Prostate gland (tissue), 2 donors: ENCODE results near the gene POLR2F. TPM values are rescaled to one million over a fixed set of nuclear protein-coding genes. Genes with fewer than 3 reads are reported as not detected.

Source experiments
- DNase-seq: peaks from one replicate; pipeline ENCODE4 v3.0.0-alpha.2; 2019; ENCODE audit warnings: low spot score
- H3K27ac ChIP-seq, 2 donors: fragments of 200-600 bp; sonication (generic); 2 replicates each; pipeline ENCODE4 v1.5.1; 2017 to 2019
- H3K27me3 ChIP-seq: fragments of 200-600 bp; sonication (generic); replicated peaks from 2 replicates; pipeline ENCODE4 v1.5.1; 2019; ENCODE audit not compliant: insufficient read depth
- H3K36me3 ChIP-seq, 2 donors: fragments of 200-600 bp; sonication (generic); 1 replicate in 1 of 2; 2 replicates in 1 of 2; pipeline versions ENCODE4 v1.5.1 to v1.8.1; 2017 to 2019
- H3K4me1 ChIP-seq: fragments of 200-600 bp; sonication (generic); replicated peaks from 2 replicates; pipeline ENCODE4 v1.5.1; 2019
- H3K4me3 ChIP-seq, 2 donors: fragments of 200-600 bp; sonication (generic); 2 replicates each; pipeline ENCODE4 v1.5.1; 2017 to 2019
- H3K9me3 ChIP-seq: fragments of 200-600 bp; sonication (generic); 2 replicates; pipeline ENCODE4 v1.5.1; 2017
- POLR2A ChIP-seq: fragments of 450-650 bp; IDR thresholded peaks from one replicate; pipeline ENCODE4 v1.6.1; 2016; ENCODE audit warnings: antibody characterized with exemption, mild to moderate bottlenecking
- POLR2AphosphoS5 ChIP-seq: sonication (generic); formaldehyde crosslinking; IDR thresholded peaks from one replicate; pipeline ENCODE4 v1.6.1; 2017; ENCODE audit warnings: antibody characterized with exemption
- WGBS: methylation state at CpG from one replicate; pipeline ENCODE4 v1.1.5; 2018; 5-methylcytosine and 5-hydroxymethylcytosine counted together
- intact Hi-C: fragments of 100-400 bp; cut with DNase I; formaldehyde crosslinking; loops from one replicate; pipeline ENCODE4 v1.14.2; 2022
- total RNA-seq, 2 donors: library from RNA; depleted of rRNA; stranded (reverse); fragments of >200 nt; gene quantifications; one replicate each; pipeline ENCODE4 v1.1.0, GENCODE V29; 2016
- TF ChIP-seq, protein P1 (sequence below), 4 experiments: fragments of 200-600 bp in 2 of 4; fragments of 450-650 bp in 2 of 4; sonication (generic) in 2 of 4; IDR thresholded peaks; 1 replicate in 3 of 4; 2 replicates in 1 of 4; pipeline ENCODE4 v1.5.1; 2016 to 2019; ENCODE audit warnings: antibody characterized with exemption in 4 of 4, mild to moderate bottlenecking in 2 of 4, moderate library complexity in 2 of 4

The POLR2F gene
- total RNA-seq, 2 donors from 2014 or later, result 63.1 to 157 TPM

DNA sequence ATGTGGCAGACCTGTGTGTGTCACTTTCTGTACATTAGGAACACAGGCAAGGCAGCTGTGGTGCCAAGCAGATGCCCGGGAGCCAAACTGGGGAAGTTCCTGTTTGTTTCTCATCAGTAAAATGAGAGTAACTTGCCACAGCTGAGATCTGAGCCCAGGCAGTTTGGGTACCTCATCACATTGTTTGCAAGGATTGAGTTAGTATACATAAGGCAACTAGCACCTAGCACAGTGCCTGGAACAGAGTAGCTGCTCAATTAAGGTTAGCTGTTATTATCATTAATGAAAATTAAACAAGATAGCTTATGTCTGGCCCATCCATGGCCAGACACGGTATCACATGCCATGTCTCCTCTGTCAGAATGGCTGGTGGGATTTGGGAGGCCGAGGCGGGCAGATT is 23.0 kb downstream of the POLR2F start:
- TF ChIP-seq POLR2A (no peak), POLR2AphosphoS5 (no peak)
- TF ChIP-seq, protein P1, sequence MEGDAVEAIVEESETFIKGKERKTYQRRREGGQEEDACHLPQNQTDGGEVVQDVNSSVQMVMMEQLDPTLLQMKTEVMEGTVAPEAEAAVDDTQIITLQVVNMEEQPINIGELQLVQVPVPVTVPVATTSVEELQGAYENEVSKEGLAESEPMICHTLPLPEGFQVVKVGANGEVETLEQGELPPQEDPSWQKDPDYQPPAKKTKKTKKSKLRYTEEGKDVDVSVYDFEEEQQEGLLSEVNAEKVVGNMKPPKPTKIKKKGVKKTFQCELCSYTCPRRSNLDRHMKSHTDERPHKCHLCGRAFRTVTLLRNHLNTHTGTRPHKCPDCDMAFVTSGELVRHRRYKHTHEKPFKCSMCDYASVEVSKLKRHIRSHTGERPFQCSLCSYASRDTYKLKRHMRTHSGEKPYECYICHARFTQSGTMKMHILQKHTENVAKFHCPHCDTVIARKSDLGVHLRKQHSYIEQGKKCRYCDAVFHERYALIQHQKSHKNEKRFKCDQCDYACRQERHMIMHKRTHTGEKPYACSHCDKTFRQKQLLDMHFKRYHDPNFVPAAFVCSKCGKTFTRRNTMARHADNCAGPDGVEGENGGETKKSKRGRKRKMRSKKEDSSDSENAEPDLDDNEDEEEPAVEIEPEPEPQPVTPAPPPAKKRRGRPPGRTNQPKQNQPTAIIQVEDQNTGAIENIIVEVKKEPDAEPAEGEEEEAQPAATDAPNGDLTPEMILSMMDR (IDR thresholded peaks at IDR 0.05), result no peak

DNA sequence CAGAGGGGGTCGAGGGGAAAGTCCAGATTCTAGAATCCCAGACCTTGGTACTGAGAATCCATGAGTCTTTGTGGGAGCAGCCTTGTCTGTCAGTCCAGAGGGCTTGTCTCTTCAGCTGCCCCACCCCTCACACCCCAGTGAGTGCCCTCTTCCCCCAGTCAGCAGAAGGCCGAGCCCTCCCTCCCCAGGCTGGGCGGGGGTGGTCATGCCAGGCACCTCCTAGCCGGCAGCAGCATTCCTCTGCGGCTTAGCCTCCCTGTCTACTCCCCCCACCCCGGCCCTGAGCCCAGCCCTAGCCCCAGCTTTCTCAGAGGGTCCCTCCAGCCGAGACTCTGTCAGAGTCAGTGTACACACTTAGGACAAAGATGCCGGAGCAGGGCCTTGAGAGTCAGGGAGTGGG is 26.3 kb downstream of the POLR2F start:
- H3K4me1 ChIP-seq, result no peaks in the 10 kb centered on the region
- H3K4me3 ChIP-seq, result no peak overlapping the region
- intact Hi-C loops, result no loop called here

More for the DNA sequence above, 23.0 kb downstream of the POLR2F start:
- H3K27ac ChIP-seq, result no peak overlapping the region
- H3K27me3 ChIP-seq, result no peaks in the 10 kb centered on the region
- H3K4me3 ChIP-seq, result no peak overlapping the region
- intact Hi-C loops, result no loop called here
- no peak for DNase-seq
- WGBS, result 94% methylated on average over 4 of the region's 4 CpGs
- no peaks in the 10 kb centered on the region for H3K9me3 ChIP-seq
- H3K4me1 ChIP-seq, result no peaks in the 10 kb centered on the region
- no peaks in the 10 kb centered on the region for H3K36me3 ChIP-seq

DNA sequence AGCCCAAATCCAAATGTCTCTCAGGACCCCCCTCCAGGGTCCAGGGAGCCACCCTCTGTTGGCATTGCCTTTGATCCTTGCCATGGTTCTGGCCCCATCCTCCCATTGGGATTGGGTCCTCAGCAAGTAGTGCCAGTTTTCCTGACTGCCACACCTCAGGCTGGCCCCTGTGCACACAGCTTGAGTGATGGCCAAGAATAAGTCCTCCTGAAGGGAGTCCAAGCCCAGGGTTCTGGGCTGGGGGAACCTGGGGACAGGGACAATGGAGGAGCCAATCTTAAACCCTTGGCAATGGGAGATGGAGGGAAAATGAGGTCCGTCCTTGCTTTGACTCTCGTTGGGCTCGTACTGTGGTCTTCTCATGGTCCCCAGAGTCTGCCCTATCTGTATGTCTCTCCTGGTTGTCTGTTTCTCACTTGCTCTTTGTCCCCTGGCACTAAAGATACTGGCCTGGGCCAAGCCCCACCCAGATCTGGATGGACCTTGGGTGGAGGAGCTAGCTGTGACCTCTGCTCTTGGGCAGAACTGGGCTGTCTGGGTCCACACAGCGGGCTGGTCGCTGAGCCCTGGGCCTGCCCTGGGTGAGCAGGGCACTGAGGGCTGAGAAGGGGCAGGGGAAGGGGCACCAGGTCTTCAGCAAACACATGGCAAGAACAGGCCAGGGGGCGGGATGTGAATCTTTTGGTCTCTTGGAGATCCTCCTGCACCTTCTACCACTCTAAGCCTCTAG is 27.9 kb downstream of the POLR2F start:
- no peak for DNase-seq
- H3K4me3 ChIP-seq, result no peak overlapping the region
- no peaks in the 10 kb centered on the region for H3K4me1 ChIP-seq
- no peak overlapping the region for H3K27ac ChIP-seq
- TF ChIP-seq POLR2AphosphoS5 (no peak), POLR2A (no peak)
- TF ChIP-seq, protein P1 (IDR thresholded peaks at IDR 0.05), result no peak
- no peaks in the 10 kb centered on the region for H3K9me3 ChIP-seq
- no peaks in the 10 kb centered on the region for H3K27me3 ChIP-seq
- H3K36me3 ChIP-seq, result no peaks in the 10 kb centered on the region
- intact Hi-C loops, result no loop called here
- WGBS, result 96% methylated on average over 6 of the region's 6 CpGs

More for the DNA sequence above, 26.3 kb downstream of the POLR2F start:
- no peaks in the 10 kb centered on the region for H3K27me3 ChIP-seq
- WGBS, result 83% methylated on average over 8 of the region's 8 CpGs
- no peaks in the 10 kb centered on the region for H3K36me3 ChIP-seq
- no peaks in the 10 kb centered on the region for H3K9me3 ChIP-seq
- DNase-seq, result no peak
- no peak for TF ChIP-seq POLR2A
- TF ChIP-seq, protein P1 (IDR thresholded peaks at IDR 0.05), result no peak
- no peak for TF ChIP-seq POLR2AphosphoS5
- H3K27ac ChIP-seq, result no peak overlapping the region

DNA sequence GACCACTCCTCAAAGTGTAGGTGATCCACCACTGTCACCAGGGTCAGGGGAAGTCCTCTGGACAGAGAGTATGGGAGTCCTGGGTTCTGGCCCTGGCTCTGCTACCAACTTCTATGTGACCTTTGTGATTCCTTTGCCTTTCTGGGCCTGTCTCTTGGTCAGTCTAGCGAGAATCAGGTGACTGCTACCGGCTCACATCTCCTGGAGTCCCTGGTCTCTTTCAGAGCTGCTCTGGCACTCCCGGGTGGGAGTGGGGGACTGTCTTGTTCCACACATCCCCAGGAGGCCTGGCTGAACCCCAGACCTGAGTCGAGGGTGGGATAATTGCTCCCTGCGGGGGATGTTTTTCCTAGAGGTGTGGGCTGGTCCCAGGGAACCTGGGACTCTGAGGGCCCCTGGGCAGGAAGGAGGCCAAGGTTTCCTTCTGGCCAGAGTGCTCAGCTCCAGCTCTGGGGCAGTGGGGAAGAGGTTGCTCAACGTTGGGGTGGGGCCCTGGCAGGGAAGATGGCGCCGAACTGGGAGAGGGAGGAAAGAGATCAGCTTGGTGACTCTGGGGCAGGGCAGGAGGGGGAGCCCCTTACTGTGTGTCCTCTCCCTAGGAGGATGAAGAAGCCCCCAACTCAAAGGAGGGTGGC is 28.8 kb downstream of the POLR2F start:
- no peaks in the 10 kb centered on the region for H3K27me3 ChIP-seq
- H3K9me3 ChIP-seq, result no peaks in the 10 kb centered on the region
- H3K27ac ChIP-seq, result no peak overlapping the region
- intact Hi-C loops, result no loop called here
- H3K4me3 ChIP-seq, result no peak overlapping the region
- WGBS, result 81% methylated on average over 8 of the region's 8 CpGs
- no peaks in the 10 kb centered on the region for H3K4me1 ChIP-seq
- no peak for DNase-seq
- TF ChIP-seq POLR2AphosphoS5 (no peak), POLR2A (no peak)
- TF ChIP-seq, protein P1 (IDR thresholded peaks at IDR 0.05), result no peak
- no peaks in the 10 kb centered on the region for H3K36me3 ChIP-seq
